K562 (cell line): Measurements from ENCODE around the gene GTF3C4. TPM values are rescaled to one million over a fixed set of nuclear protein-coding genes. Genes with fewer than 3 reads are reported as not detected.

Experiments
- ATAC-seq: fragments of 200-7000 bp; cut with Tn5 transposase; 3 replicates; pipeline ENCODE4 v1.9.1; 2020; ENCODE audit warnings: moderate library complexity
- BruUV-seq: library from RNA; stranded (reverse); fragments of 400-500 nt; replicated peaks from 2 replicates; lab custom pipeline; 2021; lab: Mats Ljungman, UMichigan
- CTCF ChIA-PET: fragments of 300-600 bp; formaldehyde crosslinking; extraction: SDS; loops from one replicate; lab custom pipeline; 2021; ENCODE audit warnings: low intra/inter-chr PET ratio; lab: Yijun Ruan, JAX
- POLR2A ChIA-PET: fragments of 300-600, 350-650 bp; sonication (Branson Sonifier 250); formaldehyde crosslinking; extraction: SDS; loops from one replicate; lab custom pipeline; 2021; ENCODE audit warnings: antibody characterized with exemption, inconsistent platforms; lab: Yijun Ruan, JAX
- DNase-seq, 4 experiments: peaks; one replicate each; pipeline versions ENCODE4 v3.0.0 to v3.0.0-alpha.2; 2011 to 2018; ENCODE audit warnings: low spot score in 3 of 4, mixed read lengths in 3 of 4; ENCODE audit errors: extremely low read depth in 1 of 4
- FAIRE-seq: peaks from 2 replicates; lab custom pipeline; 2011; peaks lifted over from hg19 to GRCh38; lab: Jason Lieb, UNC
- H2AFZ ChIP-seq: 2 replicates; pipeline ENCODE4 v1.6.0; 2011; ENCODE audit warnings: low read depth, low read length, control low read depth, inconsistent platforms
- H3K27ac ChIP-seq: fragments of 200-600 bp; 3 replicates; pipeline ENCODE4 v1.8.0; 2011; ENCODE audit warnings: low read depth, mild to moderate bottlenecking, control low read depth, inconsistent platforms, low read length, moderate library complexity, mixed read lengths; ENCODE audit errors: extremely low read depth
- H3K27me3 ChIP-seq, 2 experiments: fragments of 300-600 bp in 1 of 2; 2 replicates in 1 of 2; 3 replicates in 1 of 2; pipeline versions ENCODE4 v1.6.0 to v1.8.0; 2011; ENCODE audit warnings: inconsistent platforms in 2 of 2, low read length in 2 of 2, mild to moderate bottlenecking in 1 of 2, mixed read lengths in 1 of 2, moderate library complexity in 1 of 2; ENCODE audit not compliant: control insufficient read depth in 2 of 2, insufficient read depth in 2 of 2
- H3K36me3 ChIP-seq: fragments of 300-600 bp; 3 replicates; pipeline ENCODE4 v1.8.0; 2011; ENCODE audit warnings: mild to moderate bottlenecking, low read length, inconsistent platforms; ENCODE audit not compliant: control insufficient read depth, insufficient read depth
- H3K4me1 ChIP-seq, 2 experiments: fragments of 200-600 bp in 1 of 2; replicated peaks in 1 of 2; 2 replicates in 1 of 2; 3 replicates in 1 of 2; pipeline versions ENCODE4 v1.5.1 to v1.8.0; 2011; ENCODE audit warnings: inconsistent platforms in 2 of 2, low read length in 2 of 2, mild to moderate bottlenecking in 1 of 2, mixed read lengths in 1 of 2, moderate library complexity in 1 of 2; ENCODE audit not compliant: control insufficient read depth in 2 of 2, insufficient read depth in 2 of 2
- H3K4me2 ChIP-seq: 2 replicates; pipeline ENCODE4 v1.6.1; 2011; ENCODE audit warnings: low read length, control low read depth, inconsistent platforms, mixed read lengths; ENCODE audit not compliant: insufficient read depth
- H3K4me3 ChIP-seq: fragments of 200-600 bp; sonication (generic), shearing (Covaris generic); 2 replicates; pipeline ENCODE4 v1.5.1; 2016; ENCODE audit warnings: control low read depth, inconsistent platforms
- H3K79me2 ChIP-seq: fragments of 200-600 bp; 3 replicates; pipeline ENCODE4 v1.8.0; 2011; ENCODE audit warnings: low read length, inconsistent platforms; ENCODE audit not compliant: control insufficient read depth, insufficient read depth
- H3K9ac ChIP-seq, 2 experiments: 2 replicates each; pipeline versions ENCODE4 v1.6.0 to v1.6.1; 2011; ENCODE audit warnings: low read depth in 2 of 2, low read length in 2 of 2, control low read depth in 1 of 2, inconsistent platforms in 1 of 2, mild to moderate bottlenecking in 1 of 2, mixed read lengths in 1 of 2; ENCODE audit not compliant: insufficient read depth in 1 of 2
- H3K9me1 ChIP-seq: one replicate; pipeline ENCODE4 v1.6.0; 2011; ENCODE audit warnings: inconsistent platforms, mild to moderate bottlenecking, low read length, moderate library complexity; ENCODE audit not compliant: control insufficient read depth, insufficient read depth
- H3K9me3 ChIP-seq: replicated peaks from 2 replicates; pipeline ENCODE4 v1.5.1; 2011; ENCODE audit warnings: low read depth, low read length, inconsistent platforms; ENCODE audit not compliant: control insufficient read depth, insufficient read depth
- H4K20me1 ChIP-seq: replicated peaks from 2 replicates; pipeline ENCODE4 v1.6.1; 2011; ENCODE audit warnings: low read length, inconsistent platforms, mixed read lengths; ENCODE audit not compliant: control insufficient read depth, insufficient read depth
- ARID2 ChIP-seq: fragments of 450-650 bp; IDR thresholded peaks from 2 replicates; pipeline ENCODE4 v1.6.1; 2017; ENCODE audit warnings: antibody characterized with exemption, mild to moderate bottlenecking
- FIP1L1 ChIP-seq: fragments of 200-400 bp; formaldehyde crosslinking; IDR thresholded peaks from 2 replicates; pipeline ENCODE4 v1.6.1; 2018; ENCODE audit warnings: mild to moderate bottlenecking, low read depth, low read length; ENCODE audit not compliant: poor library complexity, severe bottlenecking
- NFIC ChIP-seq: fragments of 450-650 bp; IDR thresholded peaks from 2 replicates; pipeline ENCODE4 v1.6.1; 2017; ENCODE audit warnings: mild to moderate bottlenecking, inconsistent platforms
- PATZ1 ChIP-seq: fragments of 250-450 bp; sonication (Bioruptor Pico); IDR thresholded peaks from 2 replicates; pipeline ENCODE4 v1.5.0; 2020; ENCODE audit warnings: mild to moderate bottlenecking, borderline replicate concordance
- POLR3A ChIP-seq: IDR thresholded peaks from 2 replicates; pipeline ENCODE4 v1.6.1; 2011; ENCODE audit warnings: borderline replicate concordance, mild to moderate bottlenecking, moderate library complexity; ENCODE audit not compliant: insufficient read length, insufficient read depth; ENCODE audit errors: extremely low read depth
- TRIM25 ChIP-seq: fragments of 450-650 bp; IDR thresholded peaks from 2 replicates; pipeline ENCODE4 v1.7.0; 2016; ENCODE audit warnings: borderline replicate concordance
- ZNF165 ChIP-seq: fragments of 250-450 bp; sonication (Bioruptor Pico); IDR thresholded peaks from 2 replicates; pipeline ENCODE4 v1.4.0; 2020; ENCODE audit warnings: borderline replicate concordance
- WGBS: fragments of 100-300 bp; shearing (Covaris generic); methylation state at CpG from one replicate; pipeline ENCODE4 v1.1.6; 2016; ENCODE audit warnings: low coverage, mixed read lengths; ENCODE audit not compliant: insufficient coverage; ENCODE audit errors: missing lambda C conversion rate; 5-methylcytosine and 5-hydroxymethylcytosine counted together
- in situ Hi-C: fragments of 300-500 bp; cut with MboI; formaldehyde crosslinking; loops from 4 replicates; pipeline ENCODE4 v1.15.0; 2018; ENCODE audit warnings: inconsistent platforms, mixed read lengths
- intact Hi-C: fragments of 100-400 bp; cut with micrococcal nuclease; formaldehyde crosslinking; loops from 2 replicates; pipeline ENCODE4 v1.14.2; 2022
- polyA plus RNA-seq, 8 experiments: library from polyadenylated mRNA; depleted of rRNA in 4 of 8; stranded (reverse) in 5 of 8; unstranded in 3 of 8; fragments of >200 nt; fragmentation: Nextera tagmentation in 2 of 8; fragmentation: Illumina TruSeq in 1 of 8; extraction: Ambion mirVana in 2 of 8; extraction: Trizol in 1 of 8; gene quantifications; 2 replicates each; pipeline versions ENCODE4 v1.2.1 to v1.2.3, GENCODE V29; 2011 to 2014; ENCODE audit warnings: inconsistent platforms in 1 of 8, missing spikeins in 1 of 8
- total RNA-seq, 7 experiments: library from RNA; depleted of rRNA in 6 of 7; stranded (reverse); fragments of >200 nt in 6 of 7; fragmentation: Illumina TruSeq in 2 of 7; extraction: Trizol in 2 of 7; gene quantifications; 2 replicates each; pipeline versions ENCODE4 v1.2.1 to v1.2.3, GENCODE V29; 2011 to 2021; ENCODE audit warnings: low replicate concordance in 1 of 7

The GTF3C4 gene
- total and polyA plus RNA-seq, 9 of the 15 experiments (the other 6 are each of a cell fraction or from before 2014, with no cell fraction given), result 3.9 to 20.0 (median 12.2) TPM

DNA sequence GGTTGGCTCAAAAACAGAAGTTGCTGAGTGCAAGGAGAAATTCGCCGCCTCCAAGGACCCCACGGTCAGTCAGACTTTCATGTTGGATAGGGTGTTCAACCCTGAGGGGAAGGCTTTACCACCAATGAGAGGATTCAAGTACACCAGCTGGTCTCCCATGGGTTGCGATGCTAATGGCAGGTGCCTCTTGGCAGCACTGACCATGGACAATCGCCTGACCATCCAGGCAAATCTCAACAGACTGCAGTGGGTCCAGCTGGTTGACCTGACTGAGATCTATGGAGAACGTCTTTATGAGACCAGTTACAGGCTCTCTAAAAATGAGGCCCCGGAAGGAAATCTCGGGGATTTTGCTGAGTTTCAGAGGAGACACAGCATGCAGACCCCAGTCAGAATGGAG lies 7.7 kb downstream of the GTF3C4 start:
- peaks cover 79% of the 10 kb centered on the region for H3K36me3 ChIP-seq
- H3K4me1 ChIP-seq, result peaks cover 0 to under 1% of the 10 kb centered on the region in 2 experiments; a peak in 1 of 5 replicates
- FAIRE-seq (no peak), ATAC-seq (no peak), DNase-seq (no peak)
- ChIA-PET POLR2A (interaction anchor here (0.7 kb wide), 1 partner anchor 16 kb away, joined by 3 read pairs; no protein-coding TSS in a partner anchor), CTCF (no interaction called here)
- BruUV-seq, result no TSS peak
- H3K79me2 ChIP-seq, result peaks cover 97% of the 10 kb centered on the region
- H3K27me3 ChIP-seq, result no peaks in the 10 kb centered on the region
- no peak overlapping the region for H3K9ac ChIP-seq
- intact Hi-C loops, result no loop called here
- H3K27ac ChIP-seq, result no peak overlapping the region
- TF ChIP-seq TRIM25, result no peak
- TF ChIP-seq POLR3A, result no peak
- no peak for TF ChIP-seq PATZ1 (CRISPR knock-in tag)
- no peak for TF ChIP-seq FIP1L1
- no peak for TF ChIP-seq ARID2
- TF ChIP-seq ZNF165 (CRISPR knock-in tag), result no peak
- no peak for TF ChIP-seq NFIC
- H3K4me2 ChIP-seq, result no peak overlapping the region
- in situ Hi-C loops, result no loop called here
- H3K4me3 ChIP-seq, result no peak overlapping the region
- H4K20me1 ChIP-seq, result peaks cover 9% of the 10 kb centered on the region; the same call in 1 of the 2 replicates
- no peaks in the 10 kb centered on the region for H3K9me3 ChIP-seq
- no peaks in the 10 kb centered on the region for H3K9me1 ChIP-seq
- H2AFZ ChIP-seq, result no peak overlapping the region
- WGBS, result 92% methylated on average over 8 of the region's 8 CpGs
